Left kidney (tissue), 2 donors: ENCODE data around the gene PATJ. TPM values are rescaled to one million over a fixed set of nuclear protein-coding genes. Genes with fewer than 3 reads are reported as not detected.
"Not testable (repeated sequence)": the region's sequence is repeated elsewhere in the genome, so short reads cannot be mapped to it uniquely, and the experiment has no call there.

Source experiments
- DNase-seq: peaks from one replicate; pipeline ENCODE4 v3.0.0-alpha.2; 2013
- polyA plus RNA-seq: library from polyadenylated mRNA; unstranded; fragments of 120-200 nt; gene quantifications from one replicate; pipeline ENCODE4 v1.2.1, GENCODE V29; 2013; ENCODE audit not compliant: insufficient read length

The PATJ gene
- polyA plus RNA-seq, 1 donor = 65.6 TPM

DNA sequence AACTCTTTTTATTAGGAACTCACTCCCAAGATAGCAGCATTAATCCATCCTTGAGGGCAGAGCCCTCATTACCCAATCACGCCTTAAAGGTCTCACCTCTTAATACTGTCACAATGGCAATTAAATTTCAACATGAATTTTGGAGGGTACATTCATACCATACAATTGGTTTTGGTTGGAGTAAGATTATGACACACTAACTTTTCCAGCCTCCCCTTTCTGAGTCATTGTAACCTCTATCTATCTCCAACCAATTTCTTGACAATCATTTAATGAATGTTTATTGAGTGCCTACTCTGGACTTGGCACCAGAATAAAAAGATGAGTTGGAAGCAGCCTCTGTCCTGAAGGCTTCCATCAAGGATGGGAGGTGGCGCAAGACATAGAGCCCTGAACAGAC is 358.2 kb downstream of the PATJ start:
- no peak for DNase-seq

DNA sequence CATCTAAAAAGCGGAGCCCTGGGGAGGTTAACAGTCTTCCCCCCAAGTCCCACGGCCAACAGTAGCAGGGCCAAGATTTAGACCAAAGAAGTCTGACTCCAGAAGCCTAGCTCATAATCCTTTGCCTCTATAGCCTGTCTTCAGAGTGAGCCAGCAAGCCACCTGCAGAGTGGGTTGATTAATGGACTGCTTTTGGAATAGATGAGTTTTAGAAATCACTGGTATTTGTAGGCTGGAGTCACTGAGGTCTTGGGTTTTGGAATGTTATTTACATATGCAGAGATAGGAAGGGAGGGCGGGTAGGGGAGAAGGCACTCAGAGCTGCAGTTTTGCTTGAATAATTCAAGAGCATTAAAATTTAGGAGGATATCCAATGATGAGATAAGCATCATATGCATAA is 361.6 kb downstream of the PATJ start:
- no peak for DNase-seq

DNA sequence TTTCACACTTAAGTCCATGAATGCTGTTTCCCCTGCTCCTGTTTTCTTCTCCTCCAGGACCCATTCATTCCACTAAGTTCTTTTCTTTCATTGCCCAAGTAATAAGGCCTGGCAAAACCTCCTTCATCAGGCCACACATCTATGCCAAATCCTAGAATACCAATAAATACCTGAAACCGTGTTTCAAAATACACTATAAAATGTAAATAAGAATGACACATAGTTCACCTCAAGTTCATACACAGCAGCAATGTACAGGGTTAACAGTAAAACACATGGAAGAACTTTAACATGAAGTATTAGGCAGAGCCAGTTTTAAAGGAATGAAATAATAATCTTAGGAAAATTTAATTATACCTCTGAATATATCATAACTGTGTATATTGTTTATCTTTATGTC is 365.6 kb downstream of the PATJ start:
- no peak for DNase-seq

DNA sequence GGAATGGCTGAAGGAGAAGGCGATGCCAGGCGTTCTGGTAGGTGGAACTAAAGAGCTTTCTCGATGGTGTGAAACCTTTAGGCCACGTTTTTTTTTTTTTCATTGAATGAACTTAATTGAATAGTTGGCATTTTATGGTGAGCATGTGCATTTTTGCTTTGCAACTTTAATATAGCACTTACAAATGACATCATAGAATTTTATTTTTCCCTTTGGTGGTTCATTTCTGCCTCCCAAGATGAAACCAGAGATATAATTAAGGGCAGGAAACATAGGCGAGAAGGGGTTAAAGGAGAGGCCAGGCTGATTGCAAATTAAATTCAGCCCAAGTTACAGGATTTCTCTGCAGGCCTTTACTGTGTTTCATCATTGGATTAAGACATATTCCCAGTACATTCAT is 366.8 kb downstream of the PATJ start:
- no peak for DNase-seq

DNA sequence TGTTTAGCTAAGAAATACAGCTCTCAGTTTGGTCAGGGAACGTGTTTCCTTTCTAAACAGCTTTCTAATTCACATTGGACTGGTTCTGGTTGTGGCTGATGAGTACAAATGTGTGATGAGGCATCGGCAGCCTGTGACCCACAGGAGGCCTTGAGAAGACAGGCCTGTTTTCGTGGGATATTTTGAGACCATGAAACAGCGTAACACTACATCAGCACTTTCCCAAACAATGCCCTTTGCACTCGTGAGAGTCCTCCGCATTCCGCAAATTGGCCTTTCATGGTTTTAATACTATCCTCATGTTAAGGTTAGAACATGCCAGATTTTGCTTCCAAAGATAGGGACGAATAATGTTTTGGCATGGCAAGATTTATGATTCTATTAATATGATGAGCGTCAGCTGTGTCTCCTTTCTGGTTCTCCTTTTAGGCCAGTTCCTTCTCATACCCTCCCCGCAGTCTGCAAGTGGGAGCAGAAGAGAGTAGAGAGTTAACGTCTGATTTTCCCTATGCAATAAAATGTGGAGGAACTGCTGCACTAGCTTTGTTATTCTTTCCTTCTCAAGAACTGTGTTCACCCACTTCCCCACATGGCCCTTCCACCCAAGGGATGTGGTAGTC is 368.0 kb downstream of the PATJ start:
- DNase-seq = no peak

DNA sequence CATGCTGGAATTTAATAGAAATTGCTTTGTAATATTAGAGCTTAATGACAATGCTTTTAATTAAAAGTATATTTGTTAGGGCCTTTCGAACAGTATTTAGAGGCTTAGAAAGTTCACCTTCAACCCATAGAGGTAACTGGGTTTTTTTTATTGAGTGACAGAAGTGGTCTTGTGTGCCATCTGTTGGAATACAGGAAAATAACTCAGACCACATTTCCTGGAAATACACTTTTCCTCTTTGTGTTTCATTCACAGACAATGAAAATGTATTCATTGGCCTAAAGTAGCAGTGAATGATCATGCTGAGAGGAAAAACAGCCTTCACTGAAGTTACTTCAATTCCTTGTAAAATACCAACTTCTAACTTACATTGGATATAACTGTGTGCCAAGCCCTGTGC is 368.8 kb downstream of the PATJ start:
- no peak for DNase-seq

DNA sequence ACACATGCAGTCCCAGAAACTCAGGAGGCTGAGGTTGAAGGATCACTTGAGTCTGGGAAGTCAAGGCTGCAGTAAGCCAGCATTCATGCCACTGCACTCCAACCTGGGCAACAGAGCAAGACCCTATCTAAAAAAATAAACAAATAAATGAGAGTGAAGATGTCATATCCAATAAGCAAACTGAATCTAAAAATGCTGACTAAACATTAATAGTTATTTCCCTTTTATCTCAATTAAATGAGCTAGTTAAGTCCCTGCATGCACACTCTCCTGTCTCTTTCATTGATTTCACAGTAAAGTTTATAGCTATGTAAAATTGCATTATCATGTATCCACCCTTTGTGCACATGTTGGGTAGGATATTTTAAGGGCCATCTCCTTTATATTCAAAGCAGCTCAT is 371.2 kb downstream of the PATJ start:
- DNase-seq = no peak

DNA sequence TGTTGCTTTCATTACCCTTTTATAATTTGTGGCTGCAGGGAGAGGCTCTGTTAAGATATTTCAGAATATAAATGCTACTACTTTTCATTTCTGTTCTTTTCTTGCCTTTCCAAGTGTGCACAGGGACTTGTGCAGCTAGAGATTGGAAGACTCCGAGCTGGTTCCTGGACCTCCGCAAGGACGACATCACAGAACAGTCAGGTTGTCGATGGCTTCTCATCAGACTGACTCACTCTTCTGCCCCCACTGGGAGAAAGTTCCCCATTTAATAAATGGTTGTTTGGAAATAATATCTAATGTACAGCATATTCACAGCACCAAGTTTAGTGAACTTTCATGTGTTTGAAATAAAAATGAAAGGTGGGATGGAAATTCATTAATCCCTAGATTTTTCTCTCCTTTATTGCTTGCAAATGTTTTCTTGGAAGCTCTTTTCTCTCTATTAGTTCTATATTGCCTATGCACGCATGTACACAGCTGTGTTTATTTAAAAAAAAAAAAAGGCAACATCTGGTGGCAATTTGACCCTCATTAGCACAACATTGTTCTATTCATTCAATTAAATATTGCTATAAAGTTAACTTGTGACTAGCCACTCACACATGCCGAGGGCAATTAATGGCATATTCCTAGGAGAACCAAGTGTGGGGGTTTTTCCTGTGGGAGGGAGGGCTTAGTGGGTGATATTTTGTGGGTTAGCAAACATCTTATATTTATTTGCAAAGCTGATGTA is 374.9 kb downstream of the PATJ start:
- no peak for DNase-seq

DNA sequence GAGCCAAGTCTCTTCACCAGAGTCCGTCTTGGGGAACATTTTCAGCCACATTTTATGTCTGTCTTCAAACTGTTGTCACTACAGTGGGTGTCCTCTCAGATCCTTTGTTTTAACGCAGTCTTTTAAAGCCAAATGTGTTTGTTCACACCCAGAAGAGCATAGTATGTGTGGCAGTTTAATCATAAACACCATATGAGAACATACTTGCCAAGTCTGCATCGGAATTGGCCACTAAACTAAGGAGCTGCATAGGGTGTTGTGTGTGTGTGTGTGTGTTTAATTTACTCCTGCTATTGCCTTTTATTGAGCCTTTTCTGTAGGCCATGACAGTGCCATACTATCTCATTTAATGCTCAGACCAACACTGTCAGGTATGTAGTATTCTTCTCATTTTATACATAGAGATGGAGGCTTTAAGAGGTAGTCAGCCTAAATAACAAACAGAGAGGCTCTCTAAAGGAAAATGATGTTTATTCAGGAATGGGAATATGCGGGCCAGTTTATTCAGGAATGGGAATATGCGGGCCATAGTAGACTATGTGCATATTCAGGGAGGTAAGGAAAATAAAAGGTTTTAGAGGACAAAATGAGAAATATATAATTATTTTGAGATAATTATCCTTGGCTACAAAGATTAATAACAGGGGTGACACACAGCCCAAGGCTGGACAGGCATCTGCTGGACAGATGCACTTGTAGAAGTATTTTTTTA is 384.5 kb downstream of the PATJ start:
- DNase-seq = no peak

DNA sequence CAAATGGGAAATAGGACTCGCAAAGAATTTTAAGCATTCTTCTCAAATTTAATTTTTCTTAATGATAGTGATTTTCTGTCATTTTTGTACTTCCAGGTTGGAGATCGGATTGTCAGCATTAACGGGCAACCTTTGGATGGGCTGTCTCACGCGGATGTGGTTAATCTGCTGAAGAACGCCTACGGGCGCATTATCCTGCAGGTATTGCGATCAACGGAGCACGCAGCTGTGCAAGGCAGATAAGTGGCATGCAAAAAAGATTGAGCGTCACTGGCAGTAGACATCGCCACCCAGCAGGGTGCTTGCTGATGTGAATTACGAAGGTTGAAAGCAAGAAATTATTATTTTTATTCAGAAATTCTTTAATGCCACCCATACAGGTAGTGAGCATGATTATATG is 386.5 kb downstream of the PATJ start:
- DNase-seq = no peak

DNA sequence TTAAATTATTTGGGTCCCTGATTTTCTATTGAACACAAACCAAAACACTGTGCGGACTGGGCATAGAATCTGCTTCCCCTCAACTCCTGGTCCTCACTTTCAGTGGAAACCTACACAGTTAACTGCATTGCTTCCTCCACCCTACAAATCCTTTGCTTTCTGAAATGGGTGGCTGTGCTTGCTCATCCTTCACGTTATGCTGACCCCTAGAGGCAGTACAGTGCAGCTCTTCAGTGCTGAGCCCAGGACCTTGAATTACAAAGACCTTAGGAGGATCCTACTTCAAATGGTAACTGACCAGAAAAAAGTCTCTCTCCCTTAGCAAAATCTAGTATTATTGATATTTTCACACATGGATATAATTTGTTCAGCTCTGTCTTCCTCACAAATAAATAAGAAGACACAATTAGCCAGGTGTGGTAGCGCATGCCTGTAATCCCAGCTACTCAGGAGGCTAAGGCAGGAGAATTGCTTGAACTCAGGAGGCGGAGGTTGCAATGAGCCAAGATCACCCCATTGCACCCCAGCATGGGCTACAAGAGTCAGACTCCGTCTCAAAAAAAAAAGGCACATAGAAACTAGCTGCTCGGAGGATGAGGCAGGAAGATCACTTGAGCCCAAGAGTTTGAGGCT is 388.9 kb downstream of the PATJ start:
- peak; percentile 42 for DNase-seq

DNA sequence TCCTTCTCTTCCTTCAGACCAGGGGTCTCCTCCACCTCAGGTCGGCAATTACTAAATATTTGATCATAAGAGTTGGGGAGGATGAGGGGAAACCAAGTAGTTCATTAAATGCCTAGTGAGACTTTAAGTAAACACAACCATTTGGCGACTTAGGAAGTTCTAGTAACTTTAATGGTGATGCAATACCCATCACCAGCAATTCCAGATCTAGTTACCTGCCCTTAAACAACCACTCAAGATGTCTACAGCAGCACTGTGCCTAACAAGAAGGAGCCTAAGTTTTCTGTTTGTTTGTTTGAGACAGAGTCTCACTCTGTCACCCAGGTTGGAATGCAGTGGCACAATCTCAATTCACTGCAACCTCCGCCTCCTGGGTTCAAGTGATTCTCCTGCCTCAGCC is 395.7 kb downstream of the PATJ start:
- DNase-seq = no peak

DNA sequence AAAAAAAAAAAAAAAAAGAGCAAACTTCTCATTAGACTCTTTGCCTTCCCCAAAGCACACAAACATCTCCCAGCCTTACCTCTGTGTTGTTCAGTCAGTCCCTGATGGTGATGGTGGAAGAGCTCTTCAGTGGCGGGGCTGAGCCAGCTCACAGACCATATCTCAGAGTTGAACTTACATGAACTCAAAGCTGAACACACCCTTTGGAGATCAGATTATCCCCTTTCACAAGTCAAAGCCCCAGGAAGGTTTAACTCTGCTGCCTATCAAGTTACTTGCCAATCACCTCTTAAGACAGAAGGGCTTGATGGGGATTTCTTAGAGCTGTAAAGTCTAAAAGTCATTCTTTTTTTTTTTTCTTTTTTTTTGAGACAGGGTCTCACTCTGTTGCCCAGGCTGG is 397.1 kb downstream of the PATJ start:
- no peak for DNase-seq

DNA sequence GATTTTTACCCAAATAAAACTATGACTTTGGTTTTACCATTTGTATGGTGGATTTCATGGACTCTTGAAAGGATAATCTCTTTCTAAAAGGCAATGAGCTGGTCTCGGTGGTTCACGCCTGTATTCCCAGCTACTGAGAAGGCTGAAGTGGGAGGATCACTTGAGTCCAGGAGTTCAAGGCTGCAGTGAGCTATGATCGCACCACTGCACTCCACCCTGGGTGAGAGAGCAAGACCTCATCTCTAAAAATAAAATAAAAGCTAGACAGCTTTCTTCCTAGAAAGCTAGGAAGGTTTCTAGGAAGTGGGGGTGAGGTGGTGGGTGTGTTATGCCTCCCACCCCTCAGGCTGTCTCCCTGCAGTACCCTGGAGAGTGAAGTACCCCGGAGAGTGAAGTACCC is 398.4 kb downstream of the PATJ start:
- no peak for DNase-seq

DNA sequence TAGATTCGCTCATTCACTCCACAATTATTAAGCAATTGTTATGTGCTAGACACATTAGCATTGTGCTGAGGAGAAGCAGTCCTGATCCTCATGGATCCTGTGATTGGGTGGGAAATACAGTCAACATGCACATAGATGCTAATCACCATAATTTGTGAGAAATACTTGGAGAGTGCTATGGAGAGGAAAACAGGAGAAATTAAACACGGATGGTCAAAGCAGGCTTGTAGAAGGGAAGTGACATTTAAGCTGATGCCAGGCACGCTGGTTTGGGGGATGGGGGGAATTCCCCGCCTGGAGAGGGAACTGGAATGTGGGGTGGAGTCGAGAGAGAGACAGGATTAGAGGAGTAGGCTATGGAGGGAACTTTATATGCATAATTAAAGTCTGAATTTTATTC is 400.2 kb downstream of the PATJ start:
- no peak for DNase-seq

DNA sequence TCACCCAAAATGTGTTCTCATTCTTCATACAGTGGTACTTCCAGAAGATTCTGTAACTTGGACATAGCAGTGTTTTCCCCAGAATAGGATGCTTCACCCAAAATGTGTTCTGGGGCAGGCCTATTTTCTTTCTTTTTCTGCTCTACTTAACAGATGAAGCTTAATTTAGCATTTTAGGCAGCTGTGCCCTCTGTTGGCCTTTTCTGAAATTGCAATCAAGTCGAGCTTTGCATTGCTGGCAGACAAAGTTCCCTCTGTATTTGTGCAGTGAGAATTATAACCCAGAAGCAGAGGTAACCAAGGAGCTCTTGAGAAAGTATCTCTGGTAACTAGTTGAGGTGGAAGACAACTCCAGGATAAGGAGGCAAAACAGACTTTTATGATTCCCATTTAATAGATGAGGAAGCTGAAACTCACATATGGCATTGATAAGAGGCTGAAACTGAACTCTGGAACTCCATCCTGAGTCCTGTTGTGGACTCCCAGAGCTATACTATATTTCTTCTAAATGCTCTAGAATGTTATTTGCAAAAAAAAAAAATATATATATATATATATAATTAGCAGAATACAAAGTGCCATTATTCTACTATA is 402.1 kb downstream of the PATJ start:
- peak; percentile 65 for DNase-seq

DNA sequence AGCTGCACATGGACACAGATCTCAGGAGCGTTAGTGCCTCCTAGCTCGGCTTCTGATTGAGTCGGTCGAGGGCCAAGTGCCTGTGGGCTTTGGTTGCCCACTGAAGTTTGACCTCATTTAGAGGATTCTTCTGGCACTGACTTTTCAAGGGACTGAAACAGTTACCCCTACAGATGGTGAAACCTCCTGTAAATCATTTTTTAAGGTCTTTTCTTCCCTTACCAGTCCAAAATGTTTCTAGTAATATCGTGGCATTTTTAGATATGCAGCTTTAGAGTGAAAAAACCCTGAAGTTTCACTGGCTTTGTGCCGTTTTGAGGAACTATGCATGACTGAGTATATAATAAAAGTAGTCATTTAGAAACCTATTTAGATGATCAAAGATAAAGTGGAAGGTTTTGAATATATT is 417.7 kb downstream of the PATJ start:
- no peak for DNase-seq

DNA sequence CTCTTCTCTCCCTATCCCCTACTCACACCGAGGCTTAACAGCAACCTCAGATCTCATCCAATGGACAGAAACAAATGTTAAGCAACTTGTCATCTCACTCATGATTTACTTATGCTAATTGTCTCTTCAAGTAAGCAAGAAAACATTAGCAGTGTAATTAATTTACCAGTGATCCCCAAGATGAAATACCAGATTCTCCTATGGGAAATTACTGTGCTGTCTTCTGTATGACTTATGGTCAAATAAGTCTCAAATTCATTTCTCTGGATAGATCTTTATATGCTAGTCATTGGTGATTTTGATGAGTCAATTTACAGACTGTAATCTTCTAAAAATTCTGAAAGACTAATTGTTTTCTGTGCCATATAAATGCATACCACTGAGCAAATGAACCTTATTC is 419.4 kb downstream of the PATJ start:
- DNase-seq = no peak

DNA sequence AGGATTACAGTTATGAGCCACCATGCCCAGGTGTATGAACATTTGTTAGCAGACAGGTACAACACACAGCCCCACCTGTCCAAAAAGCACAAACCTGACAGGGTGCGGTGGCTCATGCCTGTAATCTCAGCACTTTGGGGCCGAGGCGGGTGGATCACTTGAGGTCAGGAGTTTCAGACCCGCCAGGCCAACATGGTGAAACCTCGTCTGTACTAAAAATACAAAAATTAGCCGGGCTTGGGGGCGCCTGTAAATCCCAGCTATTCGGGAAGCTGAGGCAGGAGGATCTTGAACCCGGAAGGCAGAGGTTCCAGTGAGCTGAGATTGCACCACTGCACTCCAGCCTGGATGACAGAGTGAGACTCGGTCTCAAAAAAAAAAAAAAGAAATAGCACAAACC is 428.1 kb downstream of the PATJ start:
- DNase-seq = not testable (repeated sequence)

DNA sequence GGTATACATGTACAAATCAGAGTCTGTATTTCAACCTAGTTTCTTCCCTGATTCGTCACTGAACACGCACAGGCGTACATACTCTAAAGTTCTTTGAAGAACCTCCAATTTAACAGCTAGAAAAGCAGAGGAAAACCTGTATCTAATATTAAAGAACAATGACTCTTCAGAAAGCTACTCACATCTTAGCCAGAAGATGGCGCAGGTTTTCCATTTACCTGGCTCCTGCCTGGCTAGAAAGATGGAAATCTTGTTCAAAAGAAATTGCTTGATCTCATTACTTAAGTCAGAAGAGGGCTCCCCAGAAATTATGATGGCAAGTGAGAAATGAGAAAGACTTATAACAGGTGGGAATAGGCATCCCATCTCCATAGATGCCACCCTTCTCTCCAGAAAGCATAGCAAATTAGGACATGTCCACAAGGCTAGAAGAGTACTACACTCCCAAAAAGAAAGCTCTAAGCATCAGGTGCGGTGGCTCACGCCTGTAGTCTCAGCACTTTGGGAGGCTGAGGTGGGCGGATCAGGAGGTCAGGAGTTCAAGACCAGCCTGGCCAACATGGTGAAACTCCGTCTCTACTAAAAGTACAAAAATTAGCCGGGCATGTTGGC is 433.4 kb downstream of the PATJ start:
- DNase-seq = peak; percentile 67

DNA sequence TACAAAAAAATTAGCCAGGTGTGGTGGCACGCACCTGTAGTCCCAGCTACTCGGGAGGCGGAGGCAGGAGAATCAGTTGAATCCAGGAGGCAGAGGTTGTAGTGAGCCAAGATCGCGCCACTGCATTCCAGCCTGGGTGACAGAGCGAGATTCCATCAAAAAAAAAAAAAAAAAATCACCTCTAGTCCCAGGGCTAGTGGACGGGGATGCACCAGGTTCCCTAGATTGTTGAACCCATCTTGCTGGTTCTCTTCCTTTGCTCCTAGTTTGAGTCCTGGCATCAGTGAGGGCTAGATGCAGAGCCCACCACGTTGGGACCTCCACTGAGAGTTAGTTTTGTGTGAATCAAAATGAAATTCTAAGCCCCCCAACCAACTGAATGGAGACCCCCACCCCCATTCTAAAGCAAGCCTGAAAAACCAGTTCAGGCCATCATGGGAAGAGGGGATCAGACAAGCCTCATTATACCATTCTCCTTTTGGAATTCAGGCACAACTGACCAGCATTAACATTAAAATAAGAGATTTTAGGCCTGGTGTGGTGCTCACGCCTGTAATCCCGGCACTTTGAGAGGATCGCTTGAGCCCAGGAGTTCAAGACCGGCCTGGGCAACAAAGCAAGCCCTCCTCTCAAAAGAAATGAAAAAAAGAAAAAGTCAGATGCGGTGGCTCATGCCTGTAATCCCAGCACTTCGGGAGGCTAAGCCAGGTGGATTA is 434.5 kb downstream of the PATJ start:
- no peak for DNase-seq

DNA sequence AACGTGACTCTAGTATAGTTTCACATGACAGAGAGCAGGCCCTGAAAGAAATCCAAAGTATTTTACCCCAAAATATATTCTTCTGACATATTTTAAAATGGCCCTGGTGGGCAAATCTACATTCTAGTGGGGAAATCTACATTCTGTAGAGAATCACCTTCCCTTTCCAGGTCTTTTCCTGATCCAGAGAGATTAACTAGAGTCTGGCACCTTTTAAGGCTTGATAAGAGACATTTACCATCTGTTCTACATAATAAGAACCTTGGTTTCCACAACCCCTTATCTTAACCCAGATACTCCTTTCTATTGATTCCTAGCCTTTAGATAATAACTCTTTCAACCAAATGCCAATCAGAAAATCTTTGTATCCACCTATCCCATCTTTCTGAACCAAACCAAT is 435.3 kb downstream of the PATJ start:
- no peak for DNase-seq
